ENCODE results near the gene LEMD3.

LEMD3 gene

GRCh38 chr12:65208125-65208524, 38.7 kb downstream of the LEMD3 start:
- DNase-seq (ENCODE audit: low read depth in 3 of 3): no peak

- no peak for DNase-seq (ENCODE audit: low read depth in 3 of 3)
Measured at GRCh38 chr12:65208964-65209654, 39.7 kb downstream of the LEMD3 start.

GRCh38 chr12:65209655-65210043, 40.3 kb downstream of the LEMD3 start:
- DNase-seq (ENCODE audit: low read depth in 3 of 3): no peak

- no peak for DNase-seq (ENCODE audit: low read depth in 3 of 3)
Measured at GRCh38 chr12:65217086-65217485, 47.7 kb downstream of the LEMD3 start.

GRCh38 chr12:65220761-65221160, 51.4 kb downstream of the LEMD3 start:
- DNase-seq (ENCODE audit: low read depth in 3 of 3): no peak

- no peak for DNase-seq (ENCODE audit: low read depth in 3 of 3)
Measured at GRCh38 chr12:65229441-65229840, 60.1 kb downstream of the LEMD3 start.

- no peak for DNase-seq (ENCODE audit: low read depth in 3 of 3)
Measured at GRCh38 chr12:65232476-65233077, 63.2 kb downstream of the LEMD3 start.

GRCh38 chr12:65237153-65237552, 67.8 kb downstream of the LEMD3 start:
- no peak for DNase-seq (ENCODE audit: low read depth in 3 of 3)

- DNase-seq (ENCODE audit: low read depth in 3 of 3): no peak
Measured at GRCh38 chr12:65238609-65239008, 69.2 kb downstream of the LEMD3 start.

- peak in 1 of 3 experiments; percentile 4 for DNase-seq (ENCODE audit: low read depth in 3 of 3)
Measured at GRCh38 chr12:65248656-65249633, 79.6 kb downstream of the LEMD3 start.

- no peak for DNase-seq (ENCODE audit: low read depth in 3 of 3)
Measured at GRCh38 chr12:65252515-65252914, 83.1 kb downstream of the LEMD3 start.

GRCh38 chr12:65257986-65258385, 88.6 kb downstream of the LEMD3 start:
- DNase-seq (ENCODE audit: low read depth in 3 of 3): no peak

- no peak for DNase-seq (ENCODE audit: low read depth in 3 of 3)
Measured at GRCh38 chr12:65259501-65259900, 90.1 kb downstream of the LEMD3 start.

GRCh38 chr12:65263777-65264176, 94.4 kb downstream of the LEMD3 start:
- DNase-seq (ENCODE audit: low read depth in 3 of 3): no peak

- DNase-seq (ENCODE audit: low read depth in 3 of 3): no peak
Measured at GRCh38 chr12:65266408-65266807, 97.0 kb downstream of the LEMD3 start.

GRCh38 chr12:65269603-65270002, 100.2 kb downstream of the LEMD3 start:
- no peak for DNase-seq (ENCODE audit: low read depth in 3 of 3)

GRCh38 chr12:65274602-65275272, 105.4 kb downstream of the LEMD3 start:
- DNase-seq (ENCODE audit: low read depth in 3 of 3): no peak

- DNase-seq (ENCODE audit: low read depth in 3 of 3): no peak
Measured at GRCh38 chr12:65275627-65276026, 106.2 kb downstream of the LEMD3 start.

GRCh38 chr12:65276916-65277530, 107.6 kb downstream of the LEMD3 start:
- DNase-seq (ENCODE audit: low read depth in 3 of 3): no peak

GRCh38 chr12:65277994-65278575, 108.7 kb downstream of the LEMD3 start:
- no peak for DNase-seq (ENCODE audit: low read depth in 3 of 3)
